ENCODE data around the gene TMEM127.

The TMEM127 gene

DNA sequence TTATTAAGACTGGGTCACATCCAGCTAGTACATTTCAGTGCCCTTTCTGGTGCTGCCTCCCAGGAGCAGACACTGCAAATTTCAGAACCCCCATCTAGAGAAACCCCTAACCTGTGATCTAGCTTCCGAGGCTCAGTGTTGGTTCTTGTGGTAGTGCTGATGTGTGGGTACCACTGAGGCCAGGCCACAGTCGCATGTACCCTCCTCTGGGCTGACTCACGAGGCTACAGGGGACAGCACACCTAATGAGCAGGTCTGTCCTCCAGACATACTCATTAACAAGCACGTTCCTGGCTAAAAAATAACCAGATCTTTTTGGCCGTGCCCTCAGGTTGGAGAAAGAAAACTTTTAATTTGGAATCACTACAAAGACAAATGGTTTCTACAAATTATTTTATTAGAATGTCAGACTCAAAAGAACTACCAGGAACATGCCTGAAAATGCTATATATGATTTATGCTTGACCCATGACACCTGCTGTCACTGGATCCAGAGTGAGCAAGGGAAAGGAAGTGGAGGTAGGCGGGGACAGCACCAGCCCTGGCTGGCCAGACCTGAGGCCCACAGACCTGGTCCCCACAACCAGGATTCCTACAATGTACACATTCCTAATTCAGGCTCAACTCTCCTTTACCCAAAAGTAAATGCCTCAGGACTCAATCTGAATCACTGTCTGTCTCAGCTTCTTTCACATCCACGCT is 8.7 kb upstream of the TMEM127 start:
- peak overlapping the region; percentile 26; the same call in 1 of the 2 replicates for H3K27ac ChIP-seq
- TF ChIP-seq, protein P1, sequence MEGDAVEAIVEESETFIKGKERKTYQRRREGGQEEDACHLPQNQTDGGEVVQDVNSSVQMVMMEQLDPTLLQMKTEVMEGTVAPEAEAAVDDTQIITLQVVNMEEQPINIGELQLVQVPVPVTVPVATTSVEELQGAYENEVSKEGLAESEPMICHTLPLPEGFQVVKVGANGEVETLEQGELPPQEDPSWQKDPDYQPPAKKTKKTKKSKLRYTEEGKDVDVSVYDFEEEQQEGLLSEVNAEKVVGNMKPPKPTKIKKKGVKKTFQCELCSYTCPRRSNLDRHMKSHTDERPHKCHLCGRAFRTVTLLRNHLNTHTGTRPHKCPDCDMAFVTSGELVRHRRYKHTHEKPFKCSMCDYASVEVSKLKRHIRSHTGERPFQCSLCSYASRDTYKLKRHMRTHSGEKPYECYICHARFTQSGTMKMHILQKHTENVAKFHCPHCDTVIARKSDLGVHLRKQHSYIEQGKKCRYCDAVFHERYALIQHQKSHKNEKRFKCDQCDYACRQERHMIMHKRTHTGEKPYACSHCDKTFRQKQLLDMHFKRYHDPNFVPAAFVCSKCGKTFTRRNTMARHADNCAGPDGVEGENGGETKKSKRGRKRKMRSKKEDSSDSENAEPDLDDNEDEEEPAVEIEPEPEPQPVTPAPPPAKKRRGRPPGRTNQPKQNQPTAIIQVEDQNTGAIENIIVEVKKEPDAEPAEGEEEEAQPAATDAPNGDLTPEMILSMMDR (IDR thresholded peaks at IDR 0.05) = no peak
- TF ChIP-seq ZFX (IDR thresholded peaks at IDR 0.05; ENCODE audit: borderline replicate concordance) = no peak

DNA sequence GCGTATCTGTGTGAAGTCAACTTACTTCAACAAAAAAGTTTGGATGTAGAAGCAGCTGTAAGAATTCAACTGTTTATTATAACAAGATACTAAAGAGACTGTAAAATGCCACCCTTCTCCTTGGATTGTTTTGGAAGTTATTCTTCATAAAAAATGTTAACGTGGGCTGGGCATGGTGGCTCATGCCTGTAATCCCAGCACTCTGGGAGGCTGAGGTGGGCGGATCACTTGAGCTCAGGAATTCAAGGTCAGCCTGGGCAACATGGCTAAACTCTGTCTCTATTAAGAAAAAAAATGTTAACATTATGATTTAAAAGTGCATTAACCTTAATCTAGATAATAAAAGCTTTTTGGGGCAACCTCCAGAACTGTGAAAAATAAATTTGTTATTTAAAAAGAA is 8.0 kb upstream of the TMEM127 start:
- TF ChIP-seq ZFX (IDR thresholded peaks at IDR 0.05; ENCODE audit: borderline replicate concordance) = no peak
- TF ChIP-seq, protein P1 (IDR thresholded peaks at IDR 0.05) = no peak
- H3K27ac ChIP-seq = peak overlapping the region; percentile 26; the same call in 1 of the 2 replicates

DNA sequence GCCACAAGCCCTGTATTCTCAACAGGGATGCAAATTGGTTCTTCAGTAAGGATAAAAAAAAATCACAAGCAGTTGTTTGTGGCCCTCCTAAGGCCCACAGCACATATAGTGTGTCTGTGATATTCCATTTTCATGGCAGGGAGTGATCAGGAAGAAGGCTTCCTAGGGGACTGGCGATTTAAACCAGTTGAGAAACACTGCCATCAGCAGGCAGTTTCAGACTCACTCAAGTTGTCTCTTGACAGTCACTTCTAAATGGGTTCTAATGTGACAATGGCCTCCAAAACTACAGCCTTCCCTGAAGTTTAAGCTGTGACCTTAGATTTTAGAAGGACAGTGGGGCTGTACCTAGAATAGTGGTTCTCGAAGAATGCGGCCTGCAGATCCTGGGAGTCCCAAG is 6.2 kb upstream of the TMEM127 start:
- no peak for TF ChIP-seq ZFX (IDR thresholded peaks at IDR 0.05; ENCODE audit: borderline replicate concordance)
- TF ChIP-seq, protein P1 (IDR thresholded peaks at IDR 0.05) = no peak
- 0 out of 2 replicates have a peak overlapping the region, but pooled peaks have one; percentile 25 for H3K27ac ChIP-seq

DNA sequence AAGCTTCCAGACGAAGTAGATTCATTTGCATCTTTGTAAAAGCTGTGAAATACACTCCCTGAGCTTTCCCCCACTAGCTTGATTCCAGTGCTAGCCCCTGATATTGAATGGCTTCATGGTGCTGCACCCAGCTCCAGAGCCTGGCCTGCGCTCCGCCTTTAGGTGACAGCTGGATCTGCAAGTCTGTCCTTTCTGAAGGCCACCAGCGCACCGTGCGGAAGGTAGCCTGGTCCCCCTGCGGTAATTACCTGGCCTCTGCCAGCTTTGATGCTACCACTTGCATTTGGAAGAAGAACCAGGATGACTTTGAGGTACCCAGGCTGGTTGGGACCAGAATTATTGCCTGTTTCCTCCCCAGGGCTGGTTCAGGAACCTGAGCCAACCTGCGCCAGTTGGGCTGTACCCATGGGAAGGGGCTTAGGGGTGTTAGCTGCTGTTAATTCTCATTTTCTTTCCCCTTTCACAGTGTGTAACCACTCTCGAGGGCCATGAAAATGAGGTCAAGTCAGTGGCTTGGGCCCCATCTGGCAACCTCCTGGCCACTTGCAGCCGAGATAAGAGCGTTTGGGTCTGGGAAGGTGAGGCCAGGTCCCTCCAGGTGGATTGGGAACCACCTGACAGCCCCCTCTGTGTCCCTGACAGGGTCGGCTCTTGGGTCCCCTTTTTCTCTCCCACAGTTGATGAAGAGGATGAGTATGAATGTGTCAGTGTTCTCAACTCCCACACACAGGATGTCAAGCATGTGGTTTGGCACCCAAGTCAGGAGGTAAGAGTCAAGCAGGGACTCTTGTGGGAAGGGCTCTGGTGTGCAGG is 1.6 kb upstream of the TMEM127 start:
- TF ChIP-seq, protein P1 (IDR thresholded peaks at IDR 0.05) = peak; percentile 47
- no peak for TF ChIP-seq ZFX (IDR thresholded peaks at IDR 0.05; ENCODE audit: borderline replicate concordance)
- peak overlapping the region; percentile 84 for H3K27ac ChIP-seq

DNA sequence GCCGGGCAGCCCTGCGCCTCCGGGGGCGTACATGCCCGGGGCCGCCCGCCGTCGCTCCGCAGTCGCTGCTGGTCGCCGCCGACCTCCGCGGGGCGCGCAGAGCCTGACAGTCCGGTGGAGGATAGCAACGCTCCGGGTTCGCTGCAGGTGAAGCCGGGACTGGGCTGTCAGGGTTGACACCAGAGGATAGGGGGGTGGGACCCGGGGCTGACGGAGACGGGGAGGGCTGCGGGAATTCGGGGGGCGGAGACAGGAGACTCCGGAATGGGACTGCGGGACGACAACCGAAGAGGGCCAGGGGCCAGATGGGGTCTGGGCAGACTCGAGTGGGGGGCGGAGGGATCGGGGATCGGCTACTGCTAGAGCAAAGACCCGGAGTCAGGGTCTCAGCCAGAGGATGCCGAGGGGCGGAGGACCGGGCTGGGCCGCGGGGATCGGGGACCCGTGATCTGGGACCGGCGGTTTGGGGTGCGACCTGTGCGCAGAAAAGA is 403 bp downstream of the TMEM127 start:
- TF ChIP-seq, protein P1 (IDR thresholded peaks at IDR 0.05) = no peak; the same call in 1 of the 2 replicates
- no peak for TF ChIP-seq ZFX (IDR thresholded peaks at IDR 0.05; ENCODE audit: borderline replicate concordance)
- H3K27ac ChIP-seq = peak overlapping the region; percentile 84

DNA sequence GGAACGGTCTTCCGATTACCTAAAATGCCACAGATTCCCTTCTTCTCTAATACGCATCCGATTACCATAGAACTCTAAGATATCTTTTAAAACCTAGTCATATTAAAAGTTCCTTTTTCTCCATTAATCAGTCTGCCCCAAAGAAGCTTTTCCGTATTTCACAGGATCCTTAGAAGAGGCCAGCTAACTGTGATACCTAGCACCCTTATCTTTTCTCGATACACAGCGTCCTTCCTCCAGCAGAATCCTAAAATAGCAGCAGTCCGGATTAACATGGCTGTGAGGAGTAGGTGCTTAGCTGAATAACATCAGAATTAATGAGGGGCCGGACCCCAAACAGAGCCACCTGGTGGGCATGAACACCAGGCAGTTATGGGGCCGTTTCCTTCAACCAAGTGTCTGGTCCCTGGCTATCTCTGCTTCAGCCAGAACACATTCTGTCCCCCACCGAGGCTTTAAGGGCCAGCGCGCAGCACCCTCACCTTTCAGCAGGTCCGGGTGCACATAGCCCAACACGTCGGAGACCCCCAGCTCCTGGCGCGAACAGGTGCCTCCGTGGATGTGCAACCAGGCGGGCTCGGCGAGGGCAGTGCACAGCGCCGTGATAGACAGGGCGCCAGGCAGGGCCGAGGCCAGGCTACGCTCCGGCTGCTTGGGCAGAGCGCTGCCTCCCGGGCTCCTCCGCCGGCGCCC is 995 bp downstream of the TMEM127 start:
- peak overlapping the region; percentile 84 for H3K27ac ChIP-seq
- TF ChIP-seq, protein P1 (IDR thresholded peaks at IDR 0.05) = peak; percentile 11; the same call in 1 of the 2 replicates
- TF ChIP-seq ZFX (IDR thresholded peaks at IDR 0.05; ENCODE audit: borderline replicate concordance) = no peak

All from 22Rv1 (cell line).